Body of pancreas (tissue), 4 donors: ENCODE data around the gene FHAD1. TPM values are rescaled to one million over a fixed set of nuclear protein-coding genes. Genes with fewer than 3 reads are reported as not detected.

Experiments
- ATAC-seq: fragments of 150-250 bp; one replicate; pipeline ENCODE4 v1.9.1; 2016
- DNase-seq, 4 donors: peaks; one replicate each; pipeline ENCODE4 v3.0.0-alpha.2; 2019
- H3K27ac ChIP-seq, 4 donors: fragments of 200-600 bp; sonication (generic); 1 replicate in 3 of 4; 2 replicates in 1 of 4; pipeline versions ENCODE4 v1.5.1 to v1.6.1; 2016 to 2019; ENCODE audit warnings: mild to moderate bottlenecking in 1 of 4, mixed read lengths in 1 of 4, moderate library complexity in 1 of 4
- H3K27me3 ChIP-seq, 2 donors: fragments of 200-600 bp; sonication (generic); one replicate each; pipeline ENCODE4 v1.6.0; 2016; ENCODE audit warnings: mild to moderate bottlenecking in 1 of 2
- H3K36me3 ChIP-seq, 2 donors: fragments of 200-600 bp; sonication (generic); replicated peaks in 1 of 2; 2 replicates each; pipeline ENCODE4 v1.5.1; 2016; ENCODE audit warnings: low read depth in 2 of 2; ENCODE audit not compliant: insufficient read depth in 1 of 2
- H3K4me1 ChIP-seq: fragments of 200-600 bp; sonication (generic); one replicate; pipeline ENCODE4 v1.6.0; 2016
- H3K4me3 ChIP-seq, 2 donors: fragments of 200-600 bp; sonication (generic); 1 replicate in 1 of 2; 2 replicates in 1 of 2; pipeline ENCODE4 v1.5.1; 2016 to 2019
- H3K9me3 ChIP-seq, 3 donors: fragments of 200-600 bp; sonication (generic); 1 replicate in 2 of 3; 2 replicates in 1 of 3; pipeline ENCODE4 v1.5.1; 2016
- POLR2A ChIP-seq, 3 donors: fragments of 450-650 bp; IDR thresholded peaks; one replicate each; pipeline ENCODE4 v1.6.1; 2016; ENCODE audit warnings: antibody characterized with exemption in 3 of 3, mild to moderate bottlenecking in 2 of 3
- WGBS, 2 donors: methylation state at CpG; one replicate each; pipeline ENCODE4 v1.1.5; 2017; 5-methylcytosine and 5-hydroxymethylcytosine counted together
- intact Hi-C: fragments of 100-400 bp; cut with DNase I; formaldehyde crosslinking; loops from one replicate; pipeline ENCODE4 v1.15.1; 2023
- total RNA-seq, 2 donors: library from RNA; depleted of rRNA; stranded (reverse); fragments of >200 nt; gene quantifications; one replicate each; pipeline ENCODE4 v1.1.0, GENCODE V29; 2016
- TF ChIP-seq, protein P1 (sequence below), 7 experiments: fragments of 450-650 bp in 4 of 7; fragments of 200-600 bp in 3 of 7; sonication (generic) in 3 of 7; IDR thresholded peaks; one replicate each; pipeline ENCODE4 v1.5.1; 2016 to 2019; ENCODE audit warnings: antibody characterized with exemption in 7 of 7

Gene FHAD1
- total RNA-seq, 2 donors from 2014 or later = 2.9 to 4.9 TPM

DNA sequence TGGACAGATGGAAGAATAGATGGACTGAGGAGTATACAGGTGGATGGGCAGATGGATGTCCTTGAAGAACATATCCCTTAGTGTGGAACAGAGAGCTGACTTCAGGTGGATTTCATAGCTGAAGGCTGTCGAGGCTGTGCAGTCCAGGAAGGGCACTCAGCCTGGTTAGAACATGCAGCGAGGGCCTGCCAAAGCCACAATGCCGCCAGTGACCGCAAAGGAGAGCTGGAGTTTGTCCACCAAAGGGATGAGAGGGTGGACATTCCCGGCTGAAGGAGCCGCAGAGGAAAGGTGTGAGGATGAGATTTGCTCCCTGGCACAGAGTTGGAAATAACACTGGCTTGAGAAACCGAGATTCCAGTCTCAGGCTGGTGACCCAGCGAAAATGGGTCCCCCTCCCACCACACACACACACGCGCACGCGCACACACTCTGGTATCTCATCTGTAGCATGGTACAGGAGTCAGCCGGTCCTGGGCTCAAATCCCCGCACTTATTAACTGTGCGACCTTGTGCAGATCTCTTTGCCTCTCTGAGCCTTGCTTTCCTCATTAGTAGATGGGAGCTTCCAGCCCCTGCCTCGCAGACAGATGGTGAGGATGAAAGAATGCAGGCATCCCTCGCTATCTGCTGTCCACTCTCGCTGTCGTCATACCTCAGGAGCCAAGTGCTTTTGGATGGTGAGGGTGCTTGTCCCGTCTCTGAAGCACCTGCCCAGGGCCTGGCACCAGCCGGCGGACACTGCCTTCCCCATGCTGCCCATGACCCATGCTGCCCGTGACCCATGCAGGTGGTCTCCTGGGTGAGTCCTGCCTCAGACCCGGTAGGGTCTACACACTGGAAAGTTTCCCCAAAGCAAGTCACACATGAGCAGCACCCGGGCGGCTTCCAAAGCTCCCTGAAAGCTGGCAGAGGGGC is 135.8 kb downstream of the FHAD1 start:
- Histone ChIP-seq H3K4me3 (no peak overlapping the region), H3K4me1 (no peaks in the 10 kb centered on the region), H3K27ac (no peak overlapping the region), H3K27me3 (no peaks in the 10 kb centered on the region), H3K36me3 (no peaks in the 10 kb centered on the region), H3K9me3 (no peaks in the 10 kb centered on the region)
- ATAC-seq (no peak), DNase-seq (no peak)
- intact Hi-C loops = no loop called here
- WGBS, 2 donors = 92 to 96% methylated on average over 11 to 24 of the region's 26 CpGs
- no peak for TF ChIP-seq POLR2A (IDR thresholded peaks at IDR 0.05)
- TF ChIP-seq, protein P1, sequence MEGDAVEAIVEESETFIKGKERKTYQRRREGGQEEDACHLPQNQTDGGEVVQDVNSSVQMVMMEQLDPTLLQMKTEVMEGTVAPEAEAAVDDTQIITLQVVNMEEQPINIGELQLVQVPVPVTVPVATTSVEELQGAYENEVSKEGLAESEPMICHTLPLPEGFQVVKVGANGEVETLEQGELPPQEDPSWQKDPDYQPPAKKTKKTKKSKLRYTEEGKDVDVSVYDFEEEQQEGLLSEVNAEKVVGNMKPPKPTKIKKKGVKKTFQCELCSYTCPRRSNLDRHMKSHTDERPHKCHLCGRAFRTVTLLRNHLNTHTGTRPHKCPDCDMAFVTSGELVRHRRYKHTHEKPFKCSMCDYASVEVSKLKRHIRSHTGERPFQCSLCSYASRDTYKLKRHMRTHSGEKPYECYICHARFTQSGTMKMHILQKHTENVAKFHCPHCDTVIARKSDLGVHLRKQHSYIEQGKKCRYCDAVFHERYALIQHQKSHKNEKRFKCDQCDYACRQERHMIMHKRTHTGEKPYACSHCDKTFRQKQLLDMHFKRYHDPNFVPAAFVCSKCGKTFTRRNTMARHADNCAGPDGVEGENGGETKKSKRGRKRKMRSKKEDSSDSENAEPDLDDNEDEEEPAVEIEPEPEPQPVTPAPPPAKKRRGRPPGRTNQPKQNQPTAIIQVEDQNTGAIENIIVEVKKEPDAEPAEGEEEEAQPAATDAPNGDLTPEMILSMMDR (IDR thresholded peaks at IDR 0.05) = no peak

DNA sequence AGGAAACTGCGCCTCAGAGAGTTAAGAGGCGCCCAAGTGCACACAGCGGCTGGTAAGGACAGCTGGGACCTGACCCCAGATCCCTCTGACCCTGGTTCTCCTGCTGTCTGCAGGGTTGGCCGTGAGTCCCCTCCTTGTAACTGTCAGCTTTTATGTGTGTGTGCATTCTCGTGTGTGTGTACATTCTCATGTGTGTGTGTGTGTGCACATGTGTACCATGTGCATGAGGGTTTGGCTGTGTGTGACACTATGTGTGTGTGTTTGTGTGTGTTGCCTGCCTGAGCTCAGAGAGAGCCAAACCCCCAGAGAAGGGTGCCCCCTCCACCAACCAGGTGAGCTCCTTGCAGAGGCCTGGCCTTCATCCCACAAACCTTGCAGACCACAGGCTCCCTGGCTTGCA is 136.8 kb downstream of the FHAD1 start:
- WGBS, 2 donors = 93% methylated on average over 5 of the region's 5 CpGs
- no peaks in the 10 kb centered on the region for H3K36me3 ChIP-seq
- no peaks in the 10 kb centered on the region for H3K4me1 ChIP-seq
- no peak overlapping the region for H3K27ac ChIP-seq
- intact Hi-C loops = no loop called here
- DNase-seq (no peak), ATAC-seq (no peak)
- no peaks in the 10 kb centered on the region for H3K9me3 ChIP-seq
- H3K4me3 ChIP-seq = no peak overlapping the region
- H3K27me3 ChIP-seq = no peaks in the 10 kb centered on the region
- TF ChIP-seq, protein P1 (IDR thresholded peaks at IDR 0.05) = no peak
- no peak for TF ChIP-seq POLR2A (IDR thresholded peaks at IDR 0.05)

DNA sequence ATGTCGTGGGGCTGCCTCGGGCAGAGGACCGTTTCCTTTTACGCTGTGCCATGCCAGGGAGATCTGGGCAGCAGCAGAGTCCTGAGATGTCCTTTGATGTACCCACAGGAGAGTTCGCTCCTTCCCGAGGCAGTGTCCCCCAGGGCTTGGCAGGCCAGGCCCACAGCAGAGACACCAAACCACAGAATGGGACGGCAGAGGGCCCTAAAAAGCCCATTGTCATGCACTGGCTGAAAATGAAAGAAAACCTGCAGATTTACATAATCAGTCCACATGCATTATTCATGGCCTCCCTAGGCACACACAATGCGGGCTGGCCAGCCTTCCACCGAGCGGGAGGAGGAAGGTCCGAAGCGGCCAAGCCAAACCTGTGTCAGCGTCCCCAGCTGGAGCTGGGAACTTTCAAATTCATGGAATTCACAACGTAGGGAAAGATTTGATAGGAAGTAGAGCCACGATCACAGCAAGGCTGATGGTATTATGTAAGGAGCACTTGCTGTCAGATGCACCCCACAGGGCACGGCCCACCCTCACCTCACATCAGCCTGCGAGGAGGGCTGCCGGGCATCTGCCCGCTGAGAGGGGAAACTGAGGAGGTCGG is 137.4 kb downstream of the FHAD1 start:
- intact Hi-C loops = no loop called here
- Histone ChIP-seq H3K9me3 (no peaks in the 10 kb centered on the region), H3K4me1 (no peaks in the 10 kb centered on the region), H3K27ac (no peak overlapping the region), H3K36me3 (no peaks in the 10 kb centered on the region), H3K4me3 (no peak overlapping the region), H3K27me3 (no peaks in the 10 kb centered on the region)
- 73 to 81% methylated on average over 12 to 20 of the region's 20 CpGs for WGBS, 2 donors
- TF ChIP-seq POLR2A (IDR thresholded peaks at IDR 0.05) = no peak
- TF ChIP-seq, protein P1 (IDR thresholded peaks at IDR 0.05) = no peak
- no peak for DNase-seq
- ATAC-seq = no peak

DNA sequence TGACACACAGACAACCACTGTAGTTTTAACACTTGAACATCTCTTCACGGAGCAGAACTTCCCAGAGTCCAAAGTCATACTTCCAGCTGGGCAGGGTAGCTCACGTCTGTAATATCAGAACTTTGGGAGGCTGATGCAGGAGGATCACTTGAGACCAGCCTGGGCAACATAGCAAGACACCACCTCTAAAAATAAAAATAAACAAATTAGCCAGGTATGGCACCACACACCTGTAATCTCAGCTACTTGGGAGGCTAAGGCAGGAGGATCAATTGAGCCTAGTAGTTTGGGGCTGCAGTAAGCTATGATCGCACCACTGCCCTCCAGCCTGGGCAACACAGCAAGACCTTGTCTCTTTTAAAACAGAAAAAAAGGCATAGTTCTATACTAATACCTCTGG is 138.4 kb downstream of the FHAD1 start:
- H3K4me3 ChIP-seq = no peak overlapping the region
- H3K27ac ChIP-seq = no peak overlapping the region
- ATAC-seq (no peak), DNase-seq (no peak)
- TF ChIP-seq POLR2A (IDR thresholded peaks at IDR 0.05) = no peak
- TF ChIP-seq, protein P1 (IDR thresholded peaks at IDR 0.05) = no peak
- intact Hi-C loops = no loop called here
- H3K9me3 ChIP-seq = no peaks in the 10 kb centered on the region
- no peaks in the 10 kb centered on the region for H3K4me1 ChIP-seq
- H3K36me3 ChIP-seq = no peaks in the 10 kb centered on the region
- H3K27me3 ChIP-seq = no peaks in the 10 kb centered on the region
- WGBS, 2 donors = 86 to 94% methylated on average over 3 of the region's 3 CpGs
